GM21360 (cell line): ENCODE measurements around the gene IGSF1.
"Not testable (repeated sequence)": the region's sequence is repeated elsewhere in the genome, so short reads cannot be mapped to it uniquely, and the experiment has no call there.

Source experiments
- ATAC-seq: cut with Tn5 transposase; IDR thresholded peaks from one replicate; pipeline ENCODE4 v1.9.1; 2021; ENCODE audit warnings: mild to moderate bottlenecking, moderate library complexity; ENCODE audit not compliant: unreplicated experiment

IGSF1 gene

GRCh38 chrX:131273011-131273410, 16.1 kb downstream of the IGSF1 start:
- no peak for ATAC-seq

DNA sequence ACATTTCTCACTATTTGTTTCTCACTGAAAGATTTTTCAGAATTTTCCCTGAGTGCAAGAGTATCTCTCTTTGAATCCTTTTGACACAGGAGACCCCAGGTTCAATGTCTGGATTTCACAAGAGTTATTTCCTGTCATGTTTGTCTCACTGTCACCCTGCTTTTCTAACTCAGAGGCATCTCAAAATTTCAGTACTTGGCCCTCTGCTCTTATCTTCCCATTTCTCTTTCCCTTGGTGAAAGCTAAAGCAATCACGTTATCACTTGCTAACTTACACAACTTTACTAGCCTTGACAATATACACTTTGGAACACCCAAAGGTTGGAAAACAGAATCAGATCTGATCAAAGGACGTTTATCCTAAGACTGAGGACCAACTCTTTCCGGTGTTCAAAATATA, 17.3 kb downstream of the IGSF1 start:
- ATAC-seq, result no peak

GRCh38 chrX:131271274-131271673, 17.8 kb downstream of the IGSF1 start:
- no peak for ATAC-seq

DNA sequence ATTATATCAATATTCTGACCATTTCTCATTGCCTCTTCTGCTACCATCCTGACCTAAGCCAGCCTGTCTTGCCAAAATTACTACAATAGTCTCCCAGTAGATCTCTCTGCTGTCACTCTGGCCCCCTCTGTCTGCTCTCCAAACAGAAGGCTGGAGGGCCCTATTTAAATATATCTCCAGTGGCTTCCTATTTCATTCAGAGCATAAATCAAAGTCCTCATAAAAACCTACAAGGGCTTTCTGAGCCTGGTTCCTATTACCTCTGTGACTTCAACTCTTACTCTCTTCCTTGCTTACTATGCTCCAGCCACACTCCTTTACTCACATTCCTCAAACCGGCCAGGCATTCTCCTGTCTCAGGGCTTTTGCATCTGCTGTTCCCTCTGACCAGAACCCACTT, 19.0 kb downstream of the IGSF1 start:
- ATAC-seq, result no peak

GRCh38 chrX:131264665-131265064, 24.4 kb downstream of the IGSF1 start:
- no peak for ATAC-seq

- no peak for ATAC-seq
Observed at GRCh38 chrX:131264053-131264452, 25.1 kb downstream of the IGSF1 start.

DNA sequence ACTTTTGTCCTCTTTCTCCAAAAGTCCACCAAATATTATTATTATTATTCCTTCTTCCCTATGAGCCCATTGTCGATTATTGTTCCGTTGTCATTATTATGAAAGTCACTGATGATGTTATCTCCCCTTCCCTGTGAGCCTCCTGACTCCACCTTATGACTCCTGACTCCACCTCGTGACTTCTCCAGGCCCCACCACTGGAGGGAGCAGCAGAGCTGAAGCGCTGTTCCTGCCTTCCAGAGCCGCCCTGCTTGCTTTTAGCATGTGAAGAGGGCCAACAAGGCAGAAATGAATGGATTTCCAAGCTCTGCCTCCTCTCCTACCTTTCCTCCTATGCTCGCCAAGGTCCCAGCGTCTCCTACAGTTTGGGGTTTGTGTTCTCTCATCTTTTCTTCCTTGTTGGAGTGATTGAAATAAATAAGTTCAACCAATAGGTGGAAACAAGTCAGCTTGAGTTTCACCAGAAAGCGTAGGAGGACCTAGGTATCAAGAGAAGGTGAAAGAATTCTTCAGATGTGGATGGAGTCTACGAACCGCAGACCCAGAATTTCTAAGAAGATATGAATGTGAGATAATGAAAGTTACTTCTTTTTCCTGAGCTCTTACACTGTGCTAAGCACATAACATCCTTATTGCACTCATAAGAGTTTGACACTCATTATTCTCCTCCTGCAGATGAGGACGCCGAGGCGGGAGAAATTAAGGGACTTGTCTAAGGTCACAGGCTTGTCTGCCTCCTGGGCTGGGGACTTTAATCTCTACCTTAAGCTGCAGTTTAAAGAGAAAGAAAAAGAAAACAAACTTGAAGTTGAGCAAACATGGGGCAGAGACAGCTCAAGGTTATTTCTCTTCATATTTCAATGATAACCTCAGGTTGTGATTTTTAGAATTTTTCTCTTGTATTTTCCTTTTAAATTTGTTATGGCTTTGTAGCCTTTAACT, 26.1 kb downstream of the IGSF1 start:
- no peak for ATAC-seq

- ATAC-seq, result no peak
Observed at GRCh38 chrX:131262200-131262599, 26.9 kb downstream of the IGSF1 start.

GRCh38 chrX:131257367-131257766, 31.7 kb downstream of the IGSF1 start:
- no peak for ATAC-seq

DNA sequence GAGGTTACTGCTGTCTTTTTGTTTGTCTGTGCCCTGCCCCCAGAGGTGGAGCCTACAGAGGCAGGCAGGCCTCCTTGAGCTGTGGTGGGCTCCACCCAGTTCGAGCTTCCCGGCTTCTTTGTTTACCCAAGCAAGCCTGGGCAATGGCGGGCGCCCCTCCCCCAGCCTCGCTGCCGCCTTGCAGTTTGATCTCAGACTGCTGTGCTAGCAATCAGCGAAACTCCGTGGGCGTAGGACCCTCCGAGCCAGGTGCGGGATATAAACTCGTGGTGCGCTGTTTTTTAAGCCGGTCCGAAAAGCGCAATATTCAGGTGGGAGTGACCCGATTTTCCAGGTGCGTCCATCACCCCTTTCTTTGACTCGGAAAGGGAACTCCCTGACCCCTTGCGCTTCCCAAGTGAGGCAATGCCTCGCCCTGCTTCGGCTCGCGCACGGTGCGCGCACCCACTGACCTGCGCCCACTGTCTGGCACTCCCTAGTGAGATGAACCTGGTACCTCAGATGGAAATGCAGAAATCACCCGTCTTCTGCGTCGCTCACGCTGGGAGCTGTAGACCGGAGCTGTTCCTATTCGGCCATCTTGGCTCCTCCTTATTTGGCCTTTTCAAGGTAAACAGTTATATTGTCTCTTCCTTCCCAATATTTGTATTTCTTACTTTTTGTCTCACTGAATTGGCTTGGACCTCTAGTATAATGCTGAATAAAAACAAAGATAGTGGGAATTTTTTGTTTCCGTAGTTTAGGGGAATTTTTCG, 37.9 kb downstream of the IGSF1 start:
- ATAC-seq, result not testable (repeated sequence)

DNA sequence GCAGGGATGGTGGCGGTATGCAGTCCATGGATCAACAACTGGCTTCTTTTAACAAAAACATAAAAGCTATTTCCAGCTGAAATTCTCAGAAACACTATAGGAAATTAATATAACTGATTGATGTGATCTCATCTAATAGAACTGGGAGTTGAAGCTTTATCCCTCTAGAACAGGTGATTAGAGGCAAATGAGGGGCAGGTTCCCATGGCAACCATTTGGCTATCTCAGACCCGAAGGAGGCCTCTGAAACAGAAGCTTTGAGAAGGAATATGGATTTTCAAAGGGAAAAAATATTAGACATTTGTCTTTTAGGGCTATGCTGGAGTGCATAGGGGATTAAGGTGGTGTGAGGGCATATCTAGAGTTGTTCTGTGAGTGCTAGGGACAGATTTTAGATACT, 50.0 kb downstream of the IGSF1 start:
- no peak for ATAC-seq

- ATAC-seq, result no peak
Observed at GRCh38 chrX:131237363-131237762, 51.7 kb downstream of the IGSF1 start.

DNA sequence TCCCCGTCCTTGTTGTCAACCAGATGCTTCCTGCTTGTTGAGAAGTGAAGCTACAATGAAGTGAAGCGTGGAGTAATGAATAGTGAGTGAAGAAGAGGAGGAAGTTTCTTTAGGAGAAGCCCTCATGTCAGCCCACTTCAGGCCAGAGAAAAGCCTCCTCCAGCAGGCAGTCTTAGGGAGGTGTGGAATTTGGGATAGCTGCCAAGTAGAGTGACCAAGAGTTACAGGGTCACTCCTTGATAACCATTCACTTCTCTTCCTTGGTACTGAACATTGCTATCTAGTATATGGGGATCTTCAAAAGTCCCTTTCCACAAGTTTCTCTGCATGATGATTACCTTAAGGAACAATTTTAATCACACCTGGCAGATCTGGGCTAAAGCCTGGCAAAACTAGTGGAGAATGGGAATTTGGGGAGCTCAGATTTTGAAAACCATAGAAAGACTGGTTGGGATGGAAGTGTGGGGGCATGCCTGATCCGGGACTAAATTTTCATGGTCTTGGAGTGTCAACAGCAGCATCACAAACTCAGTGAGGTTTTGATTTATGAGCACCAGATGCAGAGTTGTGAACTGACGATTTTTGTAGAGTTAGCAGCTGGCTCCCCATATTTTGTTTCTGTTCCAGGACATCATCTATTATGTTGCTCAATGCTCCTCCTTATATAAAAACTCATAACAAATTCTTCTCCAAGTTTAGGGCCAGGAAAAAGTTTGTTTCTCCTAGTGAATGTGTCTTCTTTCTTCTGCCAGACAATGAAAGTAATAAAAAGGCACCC, 53.1 kb downstream of the IGSF1 start:
- ATAC-seq, result no peak

- no peak for ATAC-seq
Observed at GRCh38 chrX:131227608-131228007, 61.5 kb downstream of the IGSF1 start.

DNA sequence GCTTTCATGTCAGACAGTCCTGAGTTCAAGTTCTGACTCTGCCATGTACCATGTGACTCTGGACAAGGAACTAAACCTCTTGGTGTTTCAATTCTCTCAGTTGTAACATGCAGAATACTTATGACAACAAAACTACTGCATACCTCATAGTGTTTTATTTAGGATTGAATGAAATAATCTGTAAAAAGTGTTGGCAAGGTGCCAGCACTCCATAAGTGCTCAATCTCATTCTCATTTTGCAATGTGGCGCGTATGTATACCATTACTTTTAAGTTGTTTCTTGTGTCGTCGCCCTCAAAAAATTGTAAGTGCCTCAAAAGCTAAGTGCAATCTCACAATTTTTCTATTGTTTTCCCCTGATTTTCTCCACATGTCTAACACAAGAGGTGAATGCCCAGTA, 62.5 kb downstream of the IGSF1 start:
- ATAC-seq, result no peak

- ATAC-seq, result no peak
Observed at GRCh38 chrX:131225078-131225477, 64.0 kb downstream of the IGSF1 start.
